Activated CD4-positive, alpha-beta T cell treated with anti-CD3 and anti-CD28 coated beads, Interleukin-2, amount 50 U/mL, for 24 hours (primary cell): ENCODE results near the gene TMEM169.
"Not testable (repeated sequence)": the region's sequence is repeated elsewhere in the genome, so short reads cannot be mapped to it uniquely, and the experiment has no call there.

Experiments used
- DNase-seq, 2 donors: peaks; one replicate each; pipeline ENCODE4 v3.0.0-alpha.2; 2020; ENCODE audit warnings: low read depth in 1 of 2, low spot score in 1 of 2

Gene TMEM169

GRCh38 chr2:216130346-216130971, 48.7 kb downstream of the TMEM169 start:
- no peak for DNase-seq

- no peak for DNase-seq
Measured at GRCh38 chr2:216131175-216131926, 49.6 kb downstream of the TMEM169 start.

- DNase-seq: no peak
Measured at GRCh38 chr2:216132585-216132984, 50.9 kb downstream of the TMEM169 start.

DNA sequence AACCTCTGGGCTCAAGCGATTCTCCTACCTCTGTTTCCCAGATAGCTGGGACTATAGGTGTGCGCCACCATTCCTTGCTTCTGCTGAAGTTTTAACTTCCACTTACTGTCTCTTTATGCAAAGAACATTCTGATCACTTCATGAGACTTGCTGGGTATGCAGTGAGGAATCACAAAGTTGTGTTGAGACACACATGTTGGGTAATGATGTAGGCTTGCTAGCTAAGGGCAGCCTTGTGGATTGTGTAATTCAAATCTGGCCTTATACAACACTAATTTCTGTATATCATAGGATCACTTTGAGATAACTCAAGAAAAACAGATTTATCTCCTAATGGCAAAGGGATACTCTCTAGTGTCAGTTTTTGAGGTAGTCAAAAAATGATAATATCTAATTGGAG, 51.7 kb downstream of the TMEM169 start:
- no peak for DNase-seq

- DNase-seq: no peak
Measured at GRCh38 chr2:216134958-216135541, 53.3 kb downstream of the TMEM169 start.

DNA sequence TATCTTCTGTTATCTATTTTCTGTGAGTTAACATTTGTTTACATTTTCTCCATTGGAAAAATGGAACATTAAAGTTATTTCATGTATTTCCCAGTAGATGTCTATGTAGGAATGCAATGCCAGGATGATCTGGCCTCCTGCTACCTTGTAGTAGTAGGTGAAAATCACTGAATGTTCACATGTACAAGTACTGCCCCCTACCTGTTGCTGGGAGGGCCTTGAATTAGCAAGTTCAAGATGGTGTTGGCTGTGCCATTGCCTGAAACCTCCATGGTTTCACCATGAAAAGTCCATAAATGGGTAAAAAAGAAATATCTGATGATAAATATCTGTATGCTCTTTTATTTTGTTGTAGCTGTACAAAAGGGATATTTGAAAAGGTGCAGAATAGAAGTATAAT, 58.2 kb downstream of the TMEM169 start:
- DNase-seq: no peak

DNA sequence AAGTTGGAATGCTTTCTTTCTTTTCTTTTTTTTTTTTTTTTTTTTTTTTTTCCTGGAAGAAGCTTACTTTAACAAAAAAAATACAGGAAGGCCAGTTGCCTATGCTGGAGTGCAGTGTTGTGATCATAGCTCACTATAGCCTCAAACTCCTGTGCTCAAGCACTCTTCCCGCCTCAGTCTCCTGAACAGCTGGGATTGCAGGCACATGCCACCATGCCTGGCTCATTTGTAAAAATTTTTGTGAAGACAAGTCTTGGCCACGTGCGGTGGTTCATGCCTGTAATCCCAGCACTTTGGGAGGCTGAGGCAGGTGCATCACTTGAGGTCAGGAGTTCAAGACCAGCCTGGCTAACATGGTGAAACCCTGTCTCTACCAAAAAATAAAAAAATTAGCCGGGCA, 59.8 kb downstream of the TMEM169 start:
- DNase-seq: not testable (repeated sequence)

GRCh38 chr2:216142540-216142939, 60.8 kb downstream of the TMEM169 start:
- no peak for DNase-seq

- DNase-seq: no peak
Measured at GRCh38 chr2:216144372-216144771, 62.7 kb downstream of the TMEM169 start.

GRCh38 chr2:216144857-216145256, 63.1 kb downstream of the TMEM169 start:
- no peak for DNase-seq

DNA sequence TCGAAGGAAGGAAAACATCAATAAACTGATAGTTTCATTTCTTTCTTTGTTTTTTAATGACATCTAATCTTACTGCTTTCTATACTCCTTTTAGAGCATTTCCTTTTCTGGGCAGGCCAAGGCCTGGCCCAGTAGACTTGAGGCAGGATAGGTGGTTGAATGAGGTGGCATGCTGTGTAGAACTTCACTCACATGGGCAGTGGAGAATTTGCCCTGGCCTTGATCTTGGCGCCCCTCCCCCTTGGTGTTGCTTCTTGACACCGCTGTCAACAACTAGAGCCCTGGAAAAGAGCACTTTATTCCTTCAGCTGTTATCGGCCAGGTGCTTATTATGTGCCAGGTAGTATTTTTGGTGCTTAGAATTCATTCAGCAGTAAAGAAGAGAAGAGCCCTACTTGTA, 64.9 kb downstream of the TMEM169 start:
- DNase-seq: no peak

DNA sequence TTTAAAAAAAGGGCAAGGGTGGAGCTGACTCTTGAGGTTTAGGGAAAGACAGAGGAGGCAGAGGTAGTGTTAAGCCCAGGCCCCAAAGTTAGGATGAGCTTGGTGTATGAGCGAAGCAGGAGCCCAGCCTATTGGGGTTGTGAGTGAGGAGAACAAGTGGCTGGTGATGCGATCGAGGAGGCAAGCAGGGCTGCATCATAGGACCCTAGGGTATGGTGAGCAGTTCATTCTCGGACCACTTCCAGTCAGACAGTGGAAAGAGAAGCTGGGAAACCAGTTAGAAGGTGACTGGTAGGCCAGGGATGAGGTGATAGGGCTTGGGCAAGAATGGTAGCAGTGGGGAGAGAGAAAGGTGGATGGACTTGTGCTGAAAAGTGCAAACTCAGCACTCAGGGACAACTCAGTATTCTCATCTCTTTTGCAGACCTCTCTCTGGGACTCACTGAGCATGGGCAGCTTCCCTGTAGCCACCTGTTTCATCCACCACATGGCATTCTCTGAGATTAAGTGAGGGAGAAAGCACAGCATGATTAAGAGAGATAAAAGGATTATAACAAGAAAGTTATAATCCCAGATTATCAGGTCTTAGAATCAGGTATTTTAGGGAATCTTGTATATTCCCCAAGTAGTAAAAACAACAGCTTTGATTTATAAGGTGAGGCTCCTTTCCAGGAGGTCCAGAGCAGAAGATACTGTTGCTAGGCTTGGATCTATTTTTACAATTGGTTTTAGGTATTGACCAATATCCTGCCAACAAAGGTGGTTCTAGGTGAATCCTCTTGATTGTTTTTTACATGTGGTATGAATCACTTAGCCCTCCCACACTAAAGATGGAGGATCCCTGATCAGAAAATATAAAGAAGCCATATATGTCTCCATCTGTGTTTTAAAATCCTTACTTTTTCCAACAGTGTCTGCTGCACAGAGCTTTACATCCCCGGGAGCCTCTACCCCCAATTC, 65.7 kb downstream of the TMEM169 start:
- DNase-seq: no peak

- DNase-seq: no peak
Measured at GRCh38 chr2:216148983-216149382, 67.3 kb downstream of the TMEM169 start.

DNA sequence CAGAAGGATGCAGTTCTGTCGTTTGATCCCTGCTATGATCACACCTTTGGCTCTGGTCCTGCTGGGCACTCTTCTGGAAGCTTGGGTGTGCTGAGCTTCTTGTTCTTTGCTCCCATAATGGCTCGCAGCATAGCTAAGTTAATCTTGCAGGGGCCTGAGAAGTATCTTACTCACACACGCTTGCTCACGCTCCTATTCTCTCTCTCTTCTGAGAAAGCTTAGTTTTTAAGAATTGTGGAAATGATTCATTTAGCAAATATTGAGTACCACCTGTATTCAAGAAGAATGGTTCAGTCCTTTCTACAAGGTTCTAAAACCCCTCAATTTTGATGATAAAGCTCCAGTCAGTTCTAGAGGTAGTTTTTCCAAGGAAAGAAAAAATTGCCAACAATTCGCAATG, 68.0 kb downstream of the TMEM169 start:
- DNase-seq: no peak

DNA sequence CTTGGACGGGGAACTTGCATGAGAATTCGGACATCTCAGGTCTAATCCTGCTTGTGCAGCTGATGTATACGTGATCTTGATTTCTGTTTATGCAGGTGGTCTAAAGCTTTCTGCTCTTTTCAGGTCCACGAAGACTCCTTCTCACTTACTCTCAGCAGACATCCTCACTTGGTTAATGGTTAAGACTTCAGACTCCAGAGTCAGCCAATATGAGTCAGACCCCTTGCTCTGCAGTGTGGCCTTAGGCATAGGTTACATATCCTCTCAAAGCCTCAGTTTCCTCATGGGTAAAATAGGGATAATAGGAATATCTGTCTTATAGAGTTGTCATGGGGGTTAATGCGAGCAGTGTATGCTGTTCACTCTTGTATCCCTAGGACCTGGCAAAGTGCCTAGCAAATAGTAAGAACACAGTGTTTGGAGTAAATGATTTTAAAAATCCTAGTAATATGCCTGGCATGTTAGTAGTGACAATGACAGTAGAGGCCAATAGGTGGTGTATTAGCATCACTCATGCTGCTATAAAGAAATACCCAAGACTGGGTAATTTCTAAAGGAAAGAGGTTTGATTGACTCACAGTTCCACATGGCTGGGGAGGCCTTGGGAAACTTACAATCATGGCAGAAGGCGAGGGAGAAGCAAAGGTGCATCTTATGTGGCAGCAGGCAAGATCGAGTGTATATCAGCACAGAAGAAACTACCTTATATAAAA, 69.8 kb downstream of the TMEM169 start:
- DNase-seq: no peak
